DMS153 (cell line): ENCODE measurements around the gene VOPP1.
"Not testable (repeated sequence)": the region's sequence is repeated elsewhere in the genome, so short reads cannot be mapped to it uniquely, and the experiment has no call there.

ENCODE experiments used
- DNase-seq: peaks from one replicate; lab custom pipeline; 2025; lab: John Stamatoyannopoulos, UW

VOPP1 gene

GRCh38 chr7:55510206-55510605, 62.1 kb downstream of the VOPP1 start:
- DNase-seq = not testable (repeated sequence)

DNA sequence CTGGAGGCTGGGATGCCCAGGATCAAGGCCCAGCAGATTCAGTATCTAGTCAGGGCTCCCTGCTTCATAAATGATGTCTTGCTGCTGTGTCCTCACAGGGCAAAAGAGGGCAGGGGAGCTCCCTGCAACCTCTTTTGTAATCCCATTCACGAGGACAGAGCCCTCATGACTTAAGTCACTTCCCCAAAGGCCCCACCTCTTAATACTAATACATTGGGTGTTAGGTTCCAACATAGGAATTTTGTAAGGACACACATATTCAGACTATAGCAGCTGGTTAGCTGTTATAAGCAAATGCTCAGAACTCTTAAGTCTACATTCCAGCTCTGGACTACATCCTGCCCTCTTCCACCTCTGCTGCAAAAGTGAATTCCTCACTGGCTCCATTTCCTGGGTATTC, 63.0 kb downstream of the VOPP1 start:
- no peak for DNase-seq

- DNase-seq = no peak
These were observed 63.9 kb downstream of the VOPP1 start for GRCh38 chr7:55508221-55509011.

DNA sequence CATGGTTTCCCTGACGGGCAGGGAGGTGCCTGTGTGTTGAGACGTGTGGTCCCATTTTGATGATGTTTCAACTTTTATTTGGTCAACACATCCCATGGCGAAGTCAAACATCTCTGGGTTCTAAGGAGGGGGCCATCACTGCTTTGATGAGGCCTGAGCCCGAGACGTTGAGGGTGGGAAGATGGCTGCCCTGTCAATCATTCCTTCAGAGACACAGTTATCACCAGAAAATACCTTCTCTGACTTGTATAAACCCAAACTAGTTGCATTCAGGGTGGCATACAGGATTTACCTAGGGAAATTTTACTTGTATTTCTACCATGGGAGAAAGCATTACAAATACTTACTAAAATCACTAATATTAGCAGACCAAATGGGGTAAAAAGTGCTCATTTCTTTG, 64.6 kb downstream of the VOPP1 start:
- no peak for DNase-seq

- no peak for DNase-seq
These were observed 67.2 kb downstream of the VOPP1 start for GRCh38 chr7:55504967-55505658.

DNA sequence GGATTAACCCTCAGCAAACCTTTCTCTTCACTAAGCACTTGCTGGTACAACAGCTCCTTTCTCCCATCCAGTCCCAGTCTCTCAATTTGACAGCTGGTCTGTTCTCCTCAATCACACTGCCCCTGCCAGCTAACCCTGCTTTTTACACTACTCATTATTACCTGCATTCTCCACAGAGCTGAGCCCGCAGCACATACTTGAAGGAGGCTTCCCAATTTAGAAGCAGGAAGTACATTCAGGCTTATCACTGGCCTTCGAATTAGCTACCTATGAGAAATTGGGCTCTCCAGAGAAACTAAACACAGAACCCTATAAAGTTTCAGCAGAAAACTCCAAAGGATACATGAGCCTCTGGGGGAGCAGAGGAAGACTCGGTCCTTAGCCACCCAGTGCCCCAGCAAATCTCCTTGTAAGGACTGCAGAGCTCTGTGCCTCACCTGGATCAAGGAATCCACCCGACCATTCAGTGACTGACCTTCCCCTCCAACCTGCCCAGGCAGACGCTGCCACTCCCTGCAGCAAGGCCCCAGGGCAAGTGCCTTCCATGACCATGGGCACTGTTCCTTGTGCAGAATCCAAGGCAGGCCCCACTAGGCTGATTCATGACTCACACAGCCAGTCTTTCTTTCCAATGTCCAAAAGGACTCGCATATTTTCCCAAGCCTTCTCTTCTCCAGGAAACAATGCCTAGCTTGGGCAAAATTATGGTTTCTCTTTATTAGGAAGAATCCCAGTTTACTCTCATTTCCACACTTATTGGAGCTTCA, 68.0 kb downstream of the VOPP1 start:
- DNase-seq = peak; percentile 22

DNA sequence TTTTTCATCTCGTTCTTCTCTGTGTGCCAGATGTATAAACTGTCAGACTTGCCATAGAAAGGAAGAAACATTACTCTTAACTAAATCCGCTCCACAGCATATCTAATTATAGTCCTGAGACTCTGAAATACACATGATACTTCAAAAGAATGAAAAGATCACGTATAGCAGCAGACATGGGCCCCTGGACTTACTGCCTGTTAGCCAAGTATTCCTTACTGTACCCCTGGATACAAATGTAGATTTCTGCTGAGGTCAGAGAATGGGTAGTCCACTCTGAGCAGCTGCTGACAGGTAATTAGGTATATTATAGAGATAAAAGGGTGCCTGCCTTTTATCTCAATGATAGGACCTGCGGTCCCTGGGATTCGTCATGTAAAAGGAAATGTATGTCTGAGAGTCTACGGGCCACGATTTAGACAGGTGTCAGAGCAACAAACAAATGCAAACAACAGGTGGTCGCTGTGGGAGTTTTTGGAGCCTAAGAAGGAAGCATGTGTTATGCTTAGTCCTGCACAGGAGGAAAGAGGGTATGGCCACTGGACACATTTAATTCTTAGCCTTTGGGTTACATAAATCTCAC, 69.4 kb downstream of the VOPP1 start:
- DNase-seq = peak; percentile 47

GRCh38 chr7:55502124-55502857, 70.0 kb downstream of the VOPP1 start:
- no peak for DNase-seq

- no peak for DNase-seq
These were observed 70.7 kb downstream of the VOPP1 start for GRCh38 chr7:55501611-55502010.

- no peak for DNase-seq
These were observed 72.1 kb downstream of the VOPP1 start for GRCh38 chr7:55500117-55500756.

- DNase-seq = no peak
These were observed 72.7 kb downstream of the VOPP1 start for GRCh38 chr7:55499591-55499990.

DNA sequence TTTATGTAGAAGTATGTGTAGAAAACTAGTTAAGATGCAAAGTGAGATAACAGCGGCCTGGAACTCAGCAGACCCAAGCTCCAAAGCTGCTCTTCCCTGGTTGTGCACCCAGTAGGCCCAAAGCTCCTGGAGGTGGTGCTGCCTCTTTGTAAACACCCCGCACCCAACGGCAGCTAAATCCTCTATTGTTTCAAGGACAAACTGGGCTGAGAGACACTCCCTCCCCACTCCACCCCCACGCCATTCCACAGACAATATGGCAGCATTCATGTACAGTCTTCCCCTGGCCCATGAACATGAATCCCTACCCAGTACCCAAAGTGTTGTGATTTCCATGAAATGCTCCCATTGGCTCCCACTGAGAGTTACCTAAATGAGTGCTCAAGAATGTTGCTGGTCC, 73.5 kb downstream of the VOPP1 start:
- DNase-seq = no peak

GRCh38 chr7:55498142-55498541, 74.2 kb downstream of the VOPP1 start:
- DNase-seq = no peak

DNA sequence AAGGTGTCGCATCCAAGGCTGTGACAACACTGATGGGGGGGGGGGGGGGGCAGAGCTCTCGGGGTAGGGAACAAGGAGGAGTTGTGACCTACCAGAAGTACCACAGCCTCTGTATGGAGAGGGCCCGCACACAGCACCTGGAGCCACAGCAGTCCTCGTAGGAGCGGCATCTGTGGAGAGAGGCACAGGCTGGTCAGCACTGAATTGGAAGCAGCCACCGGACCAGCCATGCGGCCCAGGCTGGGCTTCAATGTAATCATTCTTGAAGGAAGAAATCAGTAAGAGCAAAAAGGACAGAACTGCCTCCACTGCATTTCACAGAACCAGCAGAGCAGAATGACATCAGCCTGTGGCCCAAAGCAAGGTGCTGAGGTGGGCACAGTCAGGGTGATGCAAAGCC, 74.8 kb downstream of the VOPP1 start:
- no peak for DNase-seq

- DNase-seq = no peak
These were observed 75.4 kb downstream of the VOPP1 start for GRCh38 chr7:55496906-55497305.

GRCh38 chr7:55494951-55495350, 77.4 kb downstream of the VOPP1 start:
- DNase-seq = no peak

- DNase-seq = no peak
These were observed 78.9 kb downstream of the VOPP1 start for GRCh38 chr7:55493408-55493807.

DNA sequence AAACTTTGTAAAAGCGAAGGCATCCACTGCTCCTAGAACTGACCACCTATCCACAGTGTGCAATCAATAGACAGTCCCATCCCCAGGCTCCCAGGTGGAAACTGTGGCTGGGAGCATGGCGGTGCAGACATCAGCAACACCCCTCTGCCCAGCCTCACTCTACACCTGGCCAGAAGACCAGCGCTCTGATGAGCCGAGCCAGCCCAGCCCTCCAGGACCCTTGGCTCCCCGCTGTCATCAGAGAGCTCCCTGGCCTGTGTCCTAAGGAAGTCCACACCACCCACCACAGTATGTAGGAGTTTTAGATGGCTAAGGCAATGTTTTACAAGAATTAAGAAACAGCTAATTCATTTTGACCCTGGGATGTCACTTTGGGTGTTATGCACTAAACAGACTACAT, 81.0 kb downstream of the VOPP1 start:
- no peak for DNase-seq

DNA sequence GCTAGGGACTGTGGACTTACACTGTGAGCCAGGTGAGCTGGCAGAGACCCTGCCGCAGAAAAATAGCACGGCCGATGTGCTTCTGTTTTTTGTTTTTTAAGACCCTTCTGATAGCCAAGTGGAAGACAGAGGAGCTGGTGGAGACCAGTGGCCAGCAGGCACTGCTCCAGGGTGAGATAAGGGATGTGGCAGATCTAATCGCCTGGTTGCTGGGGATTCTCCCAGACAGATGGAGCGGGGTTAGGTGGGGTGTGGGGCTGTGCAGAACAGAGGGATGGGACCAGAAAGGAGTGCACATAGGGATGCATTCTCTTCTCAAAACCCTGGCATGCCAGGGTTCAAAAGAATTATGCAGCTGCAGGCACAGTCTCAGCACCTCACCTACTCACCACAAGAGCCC, 82.2 kb downstream of the VOPP1 start:
- no peak for DNase-seq

- no peak for DNase-seq
These were observed 82.8 kb downstream of the VOPP1 start for GRCh38 chr7:55489552-55489951.

DNA sequence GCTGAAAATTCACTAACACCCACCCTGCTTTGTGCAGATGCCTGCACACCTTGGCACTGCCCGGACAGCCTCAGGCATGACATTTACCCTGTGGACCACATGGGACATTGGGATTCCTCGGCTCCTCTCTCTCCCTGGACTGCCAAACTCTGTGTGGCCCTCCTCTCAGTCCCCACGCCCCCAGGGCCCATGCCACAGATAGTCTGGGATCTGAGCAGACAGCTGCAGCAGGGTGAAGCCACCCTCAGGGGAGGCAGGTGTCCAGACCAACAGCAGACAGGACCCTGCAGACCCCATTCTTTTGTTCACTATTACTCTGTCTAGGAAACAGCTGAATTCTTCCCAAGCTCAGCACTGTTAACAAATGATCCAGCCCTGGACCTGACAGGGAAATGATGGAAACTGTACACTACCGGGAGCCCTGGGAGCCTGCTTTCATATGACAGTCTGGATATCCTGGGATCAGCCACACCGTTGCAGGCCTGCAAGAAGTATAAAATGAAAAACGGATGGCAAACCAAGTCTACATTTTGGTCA, 83.4 kb downstream of the VOPP1 start:
- DNase-seq = no peak
